ENCODE data around the gene ARHGEF37.

The ARHGEF37 gene

DNA sequence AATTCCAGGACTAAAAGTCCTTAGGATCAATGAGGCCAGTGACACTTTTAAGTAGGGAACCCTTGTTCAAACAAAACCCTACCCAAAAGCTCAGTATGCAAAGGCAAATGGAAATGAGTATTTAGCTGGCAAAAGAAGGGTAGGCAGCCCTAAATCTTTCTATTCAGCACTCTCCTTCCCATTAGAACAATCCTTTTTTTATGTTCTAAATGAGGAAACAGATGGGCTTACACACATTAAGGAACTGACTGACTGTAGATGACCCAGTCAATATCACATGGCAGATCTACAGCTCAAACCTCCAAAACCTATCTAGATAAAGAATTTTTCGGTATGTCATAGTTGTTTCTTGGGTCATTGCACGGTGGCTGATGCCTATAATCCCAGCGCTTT, 37.3 kb upstream of the ARHGEF37 start:
- no peak overlapping the region for H3K4me3 ChIP-seq (ENCODE audit: control insufficient read depth, low read depth, low read length)
- DNase-seq (ENCODE audit: low read depth): no peak
- TF ChIP-seq, protein P1, sequence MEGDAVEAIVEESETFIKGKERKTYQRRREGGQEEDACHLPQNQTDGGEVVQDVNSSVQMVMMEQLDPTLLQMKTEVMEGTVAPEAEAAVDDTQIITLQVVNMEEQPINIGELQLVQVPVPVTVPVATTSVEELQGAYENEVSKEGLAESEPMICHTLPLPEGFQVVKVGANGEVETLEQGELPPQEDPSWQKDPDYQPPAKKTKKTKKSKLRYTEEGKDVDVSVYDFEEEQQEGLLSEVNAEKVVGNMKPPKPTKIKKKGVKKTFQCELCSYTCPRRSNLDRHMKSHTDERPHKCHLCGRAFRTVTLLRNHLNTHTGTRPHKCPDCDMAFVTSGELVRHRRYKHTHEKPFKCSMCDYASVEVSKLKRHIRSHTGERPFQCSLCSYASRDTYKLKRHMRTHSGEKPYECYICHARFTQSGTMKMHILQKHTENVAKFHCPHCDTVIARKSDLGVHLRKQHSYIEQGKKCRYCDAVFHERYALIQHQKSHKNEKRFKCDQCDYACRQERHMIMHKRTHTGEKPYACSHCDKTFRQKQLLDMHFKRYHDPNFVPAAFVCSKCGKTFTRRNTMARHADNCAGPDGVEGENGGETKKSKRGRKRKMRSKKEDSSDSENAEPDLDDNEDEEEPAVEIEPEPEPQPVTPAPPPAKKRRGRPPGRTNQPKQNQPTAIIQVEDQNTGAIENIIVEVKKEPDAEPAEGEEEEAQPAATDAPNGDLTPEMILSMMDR (conservative IDR thresholded peaks at IDR 0.05; ENCODE audit: control insufficient read depth, insufficient read depth, low read depth, low read length): no peak

DNA sequence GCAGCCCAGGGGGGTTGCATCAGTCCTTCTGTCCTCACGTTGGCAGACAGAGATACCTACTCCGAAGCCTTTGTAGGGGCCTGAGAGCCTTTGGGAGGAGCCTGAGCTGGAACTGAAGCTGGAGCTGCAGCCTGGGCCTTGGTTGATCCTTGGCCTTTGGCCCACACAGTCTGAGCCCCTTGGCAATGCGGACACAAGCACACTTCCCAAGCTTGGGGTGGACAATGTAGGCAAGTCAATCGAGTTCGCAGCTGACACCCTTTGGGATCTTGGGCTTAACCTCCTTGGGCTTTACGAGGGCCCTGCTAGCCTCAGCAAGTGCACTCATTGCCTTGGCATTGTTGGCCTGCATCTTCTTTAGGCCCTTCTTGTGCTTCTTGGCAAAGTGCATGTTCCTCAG, 36.0 kb upstream of the ARHGEF37 start:
- no peak for DNase-seq (ENCODE audit: low read depth)
- no peak overlapping the region for H3K4me3 ChIP-seq (ENCODE audit: control insufficient read depth, low read depth, low read length)
- TF ChIP-seq, protein P1 (conservative IDR thresholded peaks at IDR 0.05; ENCODE audit: control insufficient read depth, insufficient read depth, low read depth, low read length): no peak

- DNase-seq (ENCODE audit: low read depth): peak; percentile 17
- no peak overlapping the region for H3K4me3 ChIP-seq (ENCODE audit: control insufficient read depth, low read depth, low read length)
These were observed 34.3 kb upstream of the ARHGEF37 start for GRCh38 chr5:149546974-149547373.

GRCh38 chr5:149549461-149550267, 31.6 kb upstream of the ARHGEF37 start:
- TF ChIP-seq, protein P1 (conservative IDR thresholded peaks at IDR 0.05; ENCODE audit: control insufficient read depth, insufficient read depth, low read depth, low read length): no peak

More at GRCh38 chr5:149546974-149547373, 34.3 kb upstream of the ARHGEF37 start:
- TF ChIP-seq, protein P1 (conservative IDR thresholded peaks at IDR 0.05; ENCODE audit: control insufficient read depth, insufficient read depth, low read depth, low read length): no peak

GRCh38 chr5:149550268-149550583, 31.1 kb upstream of the ARHGEF37 start:
- peak overlapping the region; percentile 100 for H3K4me3 ChIP-seq (ENCODE audit: control insufficient read depth, low read depth, low read length)
- TF ChIP-seq, protein P1 (conservative IDR thresholded peaks at IDR 0.05; ENCODE audit: control insufficient read depth, insufficient read depth, low read depth, low read length): no peak
- peak; percentile 79 for DNase-seq (ENCODE audit: low read depth)

More at GRCh38 chr5:149549461-149550267, 31.6 kb upstream of the ARHGEF37 start:
- peak overlapping the region; percentile 100 for H3K4me3 ChIP-seq (ENCODE audit: control insufficient read depth, low read depth, low read length)
- DNase-seq (ENCODE audit: low read depth): peak; percentile 70

- H3K4me3 ChIP-seq (ENCODE audit: control insufficient read depth, low read depth, low read length): peak overlapping the region; percentile 100
- TF ChIP-seq, protein P1 (conservative IDR thresholded peaks at IDR 0.05; ENCODE audit: control insufficient read depth, insufficient read depth, low read depth, low read length): no peak
- no peak for DNase-seq (ENCODE audit: low read depth)
These were observed 30.6 kb upstream of the ARHGEF37 start for GRCh38 chr5:149550594-149551226.
